Superior temporal gyrus (tissue), 1 donor: ENCODE data around the gene FAM217B.
A peak's percentile ranks its signal among the peaks of the same experiment; 100 is the strongest.

Experiments
- DNase-seq: peaks from one replicate; pipeline ENCODE4 v3.0.0-alpha.2; 2016; ENCODE audit errors: extremely low spot score

The FAM217B gene

GRCh38 chr20:59940129-59940955 is at the start of gene FAM217B, which contains the start of gene PPP1R3D:
FAM217B (plus strand) TSS chr20:59940389; CDS start chr20:59943944, 3,555 bp downstream.
PPP1R3D (minus strand) TSS chr20:59940305; CDS start chr20:59939931, 374 bp downstream.
- DNase-seq, result peak; percentile 91

GRCh38 chr20:59891581-59891980 is 48.6 kb upstream of the FAM217B start:
- DNase-seq, result no peak

- no peak for DNase-seq
Measured at GRCh38 chr20:59895908-59896307, 44.3 kb upstream of the FAM217B start.

- no peak for DNase-seq
Measured at GRCh38 chr20:59902470-59902869, 37.7 kb upstream of the FAM217B start.

GRCh38 chr20:59903621-59904020 is 36.6 kb upstream of the FAM217B start:
- no peak for DNase-seq

GRCh38 chr20:59908855-59909254 is 31.3 kb upstream of the FAM217B start:
- DNase-seq, result no peak

- DNase-seq, result no peak
Measured at GRCh38 chr20:59911041-59911440, 29.1 kb upstream of the FAM217B start.

GRCh38 chr20:59912609-59913008 is 27.6 kb upstream of the FAM217B start:
- DNase-seq, result no peak

GRCh38 chr20:59920944-59921343 is 19.2 kb upstream of the FAM217B start:
- no peak for DNase-seq

GRCh38 chr20:59923514-59923913 is 16.7 kb upstream of the FAM217B start:
- no peak for DNase-seq

GRCh38 chr20:59925359-59925758 is 14.8 kb upstream of the FAM217B start:
- no peak for DNase-seq

- no peak for DNase-seq
Measured at GRCh38 chr20:59925899-59926298, 14.3 kb upstream of the FAM217B start.

- no peak for DNase-seq
Measured at GRCh38 chr20:59931511-59932312, 8.5 kb upstream of the FAM217B start.

- no peak for DNase-seq
Measured at GRCh38 chr20:59932616-59933295, 7.4 kb upstream of the FAM217B start.

- DNase-seq, result no peak
Measured at GRCh38 chr20:59933296-59933848, 6.8 kb upstream of the FAM217B start, which contains the start of gene SYCP2. SYCP2 (minus strand) TSS chr20:59933637; CDS start chr20:59922413, 11,224 bp downstream.

GRCh38 chr20:59933849-59934585 is 6.2 kb upstream of the FAM217B start:
- DNase-seq, result peak; percentile 86

GRCh38 chr20:59935457-59936185 is 4.6 kb upstream of the FAM217B start:
- no peak for DNase-seq

- peak; percentile 43 for DNase-seq
Measured at GRCh38 chr20:59936409-59936808, 3.8 kb upstream of the FAM217B start.

GRCh38 chr20:59937150-59937549 is 3.0 kb upstream of the FAM217B start:
- DNase-seq, result no peak

GRCh38 chr20:59938221-59938620 is 2.0 kb upstream of the FAM217B start:
- no peak for DNase-seq
